Measurements from ENCODE around the gene PDILT.

- TF ChIP-seq EZH2 (IDR thresholded peaks at IDR 0.05; ENCODE audit: borderline replicate concordance, low read length) (no peak), CTCF (conservative IDR thresholded peaks at IDR 0.05 in 1 of 2, IDR thresholded peaks at IDR 0.05 in 1 of 2; ENCODE audit: extremely low read depth in 1 of 2, insufficient read depth in 1 of 2, low read depth in 1 of 2, low read length in 2 of 2) (peak; percentile 84 to 85)
Measured at GRCh38 chr16:20383106-20384029, 21.2 kb downstream of the PDILT start.
